ENCODE data around the gene CAPN10.

The CAPN10 gene

DNA sequence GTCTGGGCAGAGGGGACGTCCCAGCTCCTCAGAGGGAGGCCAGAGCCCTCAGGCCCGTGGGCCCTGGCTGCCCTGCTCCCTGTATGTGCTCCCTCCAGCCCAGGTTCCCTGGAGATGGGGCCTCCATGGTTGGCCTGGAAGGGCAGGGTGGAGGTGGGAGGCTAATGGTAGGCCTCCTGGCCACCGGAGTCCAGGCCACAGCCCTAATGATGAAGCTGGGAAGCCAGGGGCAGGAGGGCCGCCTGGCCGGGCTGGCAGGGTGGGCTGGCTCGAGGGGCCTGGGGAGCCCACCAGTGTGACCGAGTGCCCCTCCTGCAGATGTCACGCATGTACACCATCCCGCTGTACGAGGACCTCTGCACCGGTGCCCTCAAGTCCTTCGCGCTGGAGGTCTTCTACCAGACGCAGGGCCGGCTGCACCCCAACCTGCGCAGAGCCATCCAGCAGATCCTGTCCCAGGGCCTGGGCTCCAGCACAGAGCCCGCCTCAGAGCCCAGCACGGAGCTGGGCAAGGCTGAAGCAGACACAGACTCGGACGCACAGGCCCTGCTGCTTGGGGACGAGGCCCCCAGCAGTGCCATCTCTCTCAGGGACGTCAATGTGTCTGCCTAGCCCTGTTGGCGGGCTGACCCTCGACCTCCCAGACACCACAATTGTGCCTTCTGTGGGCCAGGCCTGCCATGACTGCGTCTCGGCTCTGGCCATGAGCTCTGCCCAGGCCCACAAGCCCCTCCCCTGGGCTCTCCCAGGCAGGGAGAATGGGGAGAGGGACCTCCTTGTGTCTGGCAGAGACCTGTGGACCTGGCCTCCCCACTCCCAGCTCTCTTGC is 9.0 kb upstream of the CAPN10 start:
- Histone ChIP-seq H4K20me1 (ENCODE audit: low read depth, low read length) (no peaks in the 10 kb centered on the region; the same call in 1 of the 2 replicates), H3K9me3 (ENCODE audit: insufficient read depth, low read length) (no peaks in the 10 kb centered on the region), H3F3A (ENCODE audit: insufficient read depth) (peaks cover 11% of the 10 kb centered on the region), H3K27ac (ENCODE audit: low read depth, low read length) (no peak overlapping the region), H3K79me2 (ENCODE audit: insufficient read depth, low read length) (peaks cover 23% of the 10 kb centered on the region; the same call in 1 of the 2 replicates), H3K4me3 (ENCODE audit: insufficient read depth, low read length, poor library complexity, severe bottlenecking) (no peak overlapping the region), H3K36me3 (ENCODE audit: low read length) (no peaks in the 10 kb centered on the region), H3K4me2 (ENCODE audit: low read depth, low read length, poor library complexity, severe bottlenecking) (no peak overlapping the region), H3K9ac (ENCODE audit: low read length) (no peak overlapping the region), H3K9me2 (replicated peaks; ENCODE audit: insufficient read depth, low read length) (no peaks in the 10 kb centered on the region), H3K27me3 (ENCODE audit: low read length) (no peaks in the 10 kb centered on the region), H2AFZ (ENCODE audit: low read depth, low read length, severe bottlenecking) (no peak overlapping the region)
- TF ChIP-seq CTCF (IDR thresholded peaks at IDR 0.05; ENCODE audit: insufficient read depth, low read length, poor library complexity, severe bottlenecking): no peak
- TF ChIP-seq EZH2phosphoT487 (conservative IDR thresholded peaks at IDR 0.05; ENCODE audit: low read length): no peak

GRCh38 chr2:240578110-240578450 is 8.5 kb upstream of the CAPN10 start:
- Histone ChIP-seq H3K36me3 (ENCODE audit: low read length) (no peaks in the 10 kb centered on the region), H3K27me3 (ENCODE audit: low read length) (no peaks in the 10 kb centered on the region), H3K4me2 (ENCODE audit: low read depth, low read length, poor library complexity, severe bottlenecking) (no peak overlapping the region), H3K9me3 (ENCODE audit: insufficient read depth, low read length) (no peaks in the 10 kb centered on the region), H4K20me1 (ENCODE audit: low read depth, low read length) (no peaks in the 10 kb centered on the region; the same call in 1 of the 2 replicates), H3K9me2 (replicated peaks; ENCODE audit: insufficient read depth, low read length) (no peaks in the 10 kb centered on the region), H3K9ac (ENCODE audit: low read length) (no peak overlapping the region), H2AFZ (ENCODE audit: low read depth, low read length, severe bottlenecking) (no peak overlapping the region), H3K4me3 (ENCODE audit: insufficient read depth, low read length, poor library complexity, severe bottlenecking) (no peak overlapping the region), H3K27ac (ENCODE audit: low read depth, low read length) (no peak overlapping the region), H3F3A (ENCODE audit: insufficient read depth) (peaks cover 11% of the 10 kb centered on the region), H3K79me2 (ENCODE audit: insufficient read depth, low read length) (peaks cover 26% of the 10 kb centered on the region; the same call in 1 of the 2 replicates)
- TF ChIP-seq EZH2phosphoT487 (conservative IDR thresholded peaks at IDR 0.05; ENCODE audit: low read length): no peak
- TF ChIP-seq CTCF (IDR thresholded peaks at IDR 0.05; ENCODE audit: insufficient read depth, low read length, poor library complexity, severe bottlenecking): no peak

- TF ChIP-seq CTCF (IDR thresholded peaks at IDR 0.05; ENCODE audit: insufficient read depth, low read length, poor library complexity, severe bottlenecking) (no peak), EZH2phosphoT487 (conservative IDR thresholded peaks at IDR 0.05; ENCODE audit: low read length) (no peak)
- Histone ChIP-seq H3F3A (ENCODE audit: insufficient read depth) (peaks cover 11% of the 10 kb centered on the region), H3K79me2 (ENCODE audit: insufficient read depth, low read length) (peaks cover 30% of the 10 kb centered on the region), H3K9me3 (ENCODE audit: insufficient read depth, low read length) (no peaks in the 10 kb centered on the region), H3K27me3 (ENCODE audit: low read length) (no peaks in the 10 kb centered on the region), H3K9me2 (replicated peaks; ENCODE audit: insufficient read depth, low read length) (no peaks in the 10 kb centered on the region), H4K20me1 (ENCODE audit: low read depth, low read length) (no peaks in the 10 kb centered on the region; the same call in 1 of the 2 replicates), H3K27ac (ENCODE audit: low read depth, low read length) (no peak overlapping the region), H2AFZ (ENCODE audit: low read depth, low read length, severe bottlenecking) (no peak overlapping the region), H3K9ac (ENCODE audit: low read length) (no peak overlapping the region), H3K4me3 (ENCODE audit: insufficient read depth, low read length, poor library complexity, severe bottlenecking) (no peak overlapping the region), H3K4me2 (ENCODE audit: low read depth, low read length, poor library complexity, severe bottlenecking) (no peak overlapping the region), H3K36me3 (ENCODE audit: low read length) (no peaks in the 10 kb centered on the region)
Observed at GRCh38 chr2:240578488-240578887, 8.0 kb upstream of the CAPN10 start.

Data from SU-DHL-6 (cell line).